ENCODE data around the gene NUP98. TPM values are rescaled to one million over a fixed set of nuclear protein-coding genes. Genes with fewer than 3 reads are reported as not detected.

Gene NUP98
- total and polyA plus RNA-seq, 2 experiments from 2014 or later, result 20.4 to 110 TPM

GRCh38 chr11:3666023-3666530 is 131.3 kb downstream of the NUP98 start:
- Histone ChIP-seq H3K27me3 (no peaks in the 10 kb centered on the region), H3K4me3 (no peak overlapping the region), H3K27ac (no peak overlapping the region), H3K36me3 (no peaks in the 10 kb centered on the region), H3K9me3 (ENCODE audit: low read depth) (no peaks in the 10 kb centered on the region), H3K4me1 (ENCODE audit: low read depth) (peaks cover 9% of the 10 kb centered on the region)
- no peak for DNase-seq (ENCODE audit: low read depth in 1 of 2, low spot score in 1 of 2)
- TF ChIP-seq, protein P1, sequence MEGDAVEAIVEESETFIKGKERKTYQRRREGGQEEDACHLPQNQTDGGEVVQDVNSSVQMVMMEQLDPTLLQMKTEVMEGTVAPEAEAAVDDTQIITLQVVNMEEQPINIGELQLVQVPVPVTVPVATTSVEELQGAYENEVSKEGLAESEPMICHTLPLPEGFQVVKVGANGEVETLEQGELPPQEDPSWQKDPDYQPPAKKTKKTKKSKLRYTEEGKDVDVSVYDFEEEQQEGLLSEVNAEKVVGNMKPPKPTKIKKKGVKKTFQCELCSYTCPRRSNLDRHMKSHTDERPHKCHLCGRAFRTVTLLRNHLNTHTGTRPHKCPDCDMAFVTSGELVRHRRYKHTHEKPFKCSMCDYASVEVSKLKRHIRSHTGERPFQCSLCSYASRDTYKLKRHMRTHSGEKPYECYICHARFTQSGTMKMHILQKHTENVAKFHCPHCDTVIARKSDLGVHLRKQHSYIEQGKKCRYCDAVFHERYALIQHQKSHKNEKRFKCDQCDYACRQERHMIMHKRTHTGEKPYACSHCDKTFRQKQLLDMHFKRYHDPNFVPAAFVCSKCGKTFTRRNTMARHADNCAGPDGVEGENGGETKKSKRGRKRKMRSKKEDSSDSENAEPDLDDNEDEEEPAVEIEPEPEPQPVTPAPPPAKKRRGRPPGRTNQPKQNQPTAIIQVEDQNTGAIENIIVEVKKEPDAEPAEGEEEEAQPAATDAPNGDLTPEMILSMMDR (IDR thresholded peaks at IDR 0.05; ENCODE audit: low read depth, low read length), result no peak

DNA sequence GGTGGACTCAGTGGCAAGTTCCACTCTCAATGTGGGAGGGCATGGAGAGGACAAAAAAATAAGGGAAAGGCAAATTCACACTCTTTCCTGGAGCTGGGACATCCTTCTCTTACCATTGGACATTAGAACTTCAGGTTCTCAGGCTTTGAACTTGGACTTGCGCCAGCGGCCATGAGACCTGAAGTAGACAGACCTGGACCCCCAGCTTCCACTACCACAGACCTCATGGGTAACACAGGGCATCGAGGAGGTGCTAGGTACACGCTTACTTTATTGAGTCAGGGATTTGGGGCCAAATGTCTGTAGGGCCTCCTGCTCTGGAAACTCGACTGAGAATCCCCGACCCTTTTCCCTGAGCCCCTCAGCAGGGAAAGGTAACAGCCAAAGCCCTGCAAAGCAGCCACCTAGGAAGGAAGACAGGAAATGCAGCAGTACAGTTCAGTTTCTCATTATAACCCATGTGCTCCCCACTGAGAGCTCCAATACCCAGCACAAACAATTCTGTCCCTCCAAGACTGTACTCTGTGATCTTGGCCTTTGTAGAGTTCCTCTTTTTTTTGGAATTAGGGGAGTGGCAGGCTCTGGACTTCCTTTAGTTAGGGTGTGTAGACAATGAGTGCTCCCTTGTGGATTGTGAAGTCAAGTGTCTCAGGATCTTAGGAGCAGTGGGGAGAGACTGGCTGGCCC is 131.9 kb downstream of the NUP98 start:
- DNase-seq (ENCODE audit: low read depth in 1 of 2, low spot score in 1 of 2), result no peak
- Histone ChIP-seq H3K9me3 (ENCODE audit: low read depth) (no peaks in the 10 kb centered on the region), H3K4me3 (no peak overlapping the region), H3K36me3 (no peaks in the 10 kb centered on the region), H3K27me3 (no peaks in the 10 kb centered on the region), H3K4me1 (ENCODE audit: low read depth) (peaks cover 9% of the 10 kb centered on the region), H3K27ac (no peak overlapping the region)
- TF ChIP-seq, protein P1 (IDR thresholded peaks at IDR 0.05; ENCODE audit: low read depth, low read length), result no peak

DNA sequence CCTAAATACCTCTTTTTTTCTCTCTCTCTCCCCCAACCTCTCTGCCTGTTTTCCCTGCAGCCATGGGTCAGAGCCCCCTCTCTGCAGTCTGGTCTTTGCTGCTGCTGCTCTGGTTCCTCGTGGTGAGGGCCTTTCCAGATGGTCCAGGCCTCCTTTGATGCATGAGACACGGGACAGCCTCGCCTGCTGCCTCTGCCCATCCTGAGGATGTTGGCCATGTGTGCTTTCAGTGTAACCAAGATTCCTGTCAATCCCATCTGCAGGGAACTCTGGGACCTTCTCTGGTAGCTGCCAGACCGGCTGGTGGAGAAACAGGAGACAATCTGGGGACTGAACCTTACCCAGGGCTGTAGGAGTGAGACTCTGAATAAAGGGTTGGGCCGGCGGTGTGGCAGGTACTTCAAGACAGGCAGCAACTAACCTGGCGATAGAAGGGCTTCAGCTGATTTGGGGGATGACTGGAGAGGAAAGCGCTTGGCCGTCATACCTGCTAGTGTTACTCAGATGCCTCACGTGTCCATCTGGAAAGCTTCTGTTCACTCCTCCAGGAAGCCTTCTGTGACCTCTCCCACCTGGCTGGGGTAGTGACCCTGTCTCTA is 133.2 kb downstream of the NUP98 start:
- Histone ChIP-seq H3K36me3 (no peaks in the 10 kb centered on the region), H3K4me1 (ENCODE audit: low read depth) (no peaks in the 10 kb centered on the region), H3K9me3 (ENCODE audit: low read depth) (no peaks in the 10 kb centered on the region), H3K4me3 (no peak overlapping the region), H3K27ac (no peak overlapping the region), H3K27me3 (no peaks in the 10 kb centered on the region)
- DNase-seq (ENCODE audit: low read depth in 1 of 2, low spot score in 1 of 2), result no peak
- TF ChIP-seq, protein P1 (IDR thresholded peaks at IDR 0.05; ENCODE audit: low read depth, low read length), result no peak

DNA sequence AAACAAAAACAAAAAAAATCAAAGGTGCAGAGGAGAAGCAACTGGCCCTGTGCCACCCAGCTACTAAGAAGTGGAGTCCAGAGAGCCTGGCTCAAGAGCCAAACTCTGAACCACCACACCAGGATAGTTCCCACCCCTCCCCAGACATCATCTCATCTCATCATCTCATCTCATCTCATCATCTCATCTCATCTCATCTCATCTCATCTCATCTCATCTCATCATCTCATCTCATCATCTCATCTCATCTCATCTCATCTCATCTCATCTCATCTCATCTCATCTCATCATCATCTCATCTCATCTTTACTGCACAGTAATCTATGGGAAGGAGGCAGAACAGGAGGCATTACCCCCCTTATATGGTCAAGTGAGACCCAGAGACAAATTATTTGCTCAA is 134.5 kb downstream of the NUP98 start:
- no peak for DNase-seq (ENCODE audit: low read depth in 1 of 2, low spot score in 1 of 2)
- Histone ChIP-seq H3K27me3 (no peaks in the 10 kb centered on the region), H3K27ac (no peak overlapping the region), H3K4me1 (ENCODE audit: low read depth) (no peaks in the 10 kb centered on the region), H3K9me3 (ENCODE audit: low read depth) (no peaks in the 10 kb centered on the region), H3K4me3 (no peak overlapping the region), H3K36me3 (no peaks in the 10 kb centered on the region)
- TF ChIP-seq, protein P1 (IDR thresholded peaks at IDR 0.05; ENCODE audit: low read depth, low read length), result no peak

DNA sequence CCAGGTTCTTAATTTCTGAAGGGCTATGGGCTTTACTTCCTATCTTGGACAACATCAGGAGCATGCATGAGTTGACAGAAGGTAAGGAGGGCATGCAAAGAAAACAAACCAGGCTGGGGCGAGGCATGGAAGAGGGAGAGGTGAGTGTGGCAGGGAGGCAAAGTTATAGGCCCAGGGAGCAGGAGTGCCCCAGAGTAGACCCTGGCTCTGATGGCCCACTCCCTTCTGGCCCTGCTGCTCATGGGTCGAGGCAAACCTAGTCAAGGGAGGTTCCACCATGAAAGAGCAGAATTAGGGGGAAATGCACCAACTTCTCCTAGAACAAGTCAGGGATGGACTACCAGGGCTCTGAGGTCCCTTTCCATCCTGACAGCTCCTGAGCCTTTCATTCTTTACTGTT is 136.4 kb downstream of the NUP98 start:
- Histone ChIP-seq H3K27me3 (no peaks in the 10 kb centered on the region), H3K4me3 (no peak overlapping the region), H3K9me3 (ENCODE audit: low read depth) (no peaks in the 10 kb centered on the region), H3K27ac (no peak overlapping the region), H3K4me1 (ENCODE audit: low read depth) (no peaks in the 10 kb centered on the region), H3K36me3 (no peaks in the 10 kb centered on the region)
- TF ChIP-seq, protein P1 (IDR thresholded peaks at IDR 0.05; ENCODE audit: low read depth, low read length), result no peak
- DNase-seq (ENCODE audit: low read depth in 1 of 2, low spot score in 1 of 2), result no peak

Measured in cardiac muscle cell (in vitro differentiated cells and primary cell).